VCaP (cell line): Measurements from ENCODE around the gene IFI44L.

Experiments used
- H3K27ac ChIP-seq: fragments of 450-650 bp; 2 replicates; pipeline ENCODE4 v1.5.1; 2017
- TF ChIP-seq, protein P1 (sequence below): fragments of 450-650 bp; conservative IDR thresholded peaks from 2 replicates; pipeline ENCODE4 v1.5.1; 2017; ENCODE audit warnings: mild to moderate bottlenecking, moderate library complexity

Gene IFI44L

DNA sequence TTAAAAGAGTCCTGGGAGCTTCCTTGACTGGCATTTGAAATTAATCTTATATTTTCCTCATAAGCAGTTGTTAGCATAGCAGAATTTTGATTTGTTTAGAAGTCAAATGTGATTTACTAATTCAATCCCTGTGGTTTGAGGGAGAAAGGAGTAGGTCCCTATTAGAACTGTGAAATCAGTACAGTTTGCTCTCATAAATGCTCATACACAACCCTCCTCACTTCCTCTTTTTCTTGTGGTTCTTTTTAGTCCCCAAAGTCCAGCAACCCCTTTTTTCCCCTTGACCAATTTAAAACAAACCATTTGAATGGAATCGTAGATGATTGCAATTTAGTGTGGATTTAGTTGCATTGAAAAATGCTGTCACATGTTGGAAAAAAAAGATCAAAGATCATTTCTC, 20.2 kb downstream of the IFI44L start:
- TF ChIP-seq, protein P1, sequence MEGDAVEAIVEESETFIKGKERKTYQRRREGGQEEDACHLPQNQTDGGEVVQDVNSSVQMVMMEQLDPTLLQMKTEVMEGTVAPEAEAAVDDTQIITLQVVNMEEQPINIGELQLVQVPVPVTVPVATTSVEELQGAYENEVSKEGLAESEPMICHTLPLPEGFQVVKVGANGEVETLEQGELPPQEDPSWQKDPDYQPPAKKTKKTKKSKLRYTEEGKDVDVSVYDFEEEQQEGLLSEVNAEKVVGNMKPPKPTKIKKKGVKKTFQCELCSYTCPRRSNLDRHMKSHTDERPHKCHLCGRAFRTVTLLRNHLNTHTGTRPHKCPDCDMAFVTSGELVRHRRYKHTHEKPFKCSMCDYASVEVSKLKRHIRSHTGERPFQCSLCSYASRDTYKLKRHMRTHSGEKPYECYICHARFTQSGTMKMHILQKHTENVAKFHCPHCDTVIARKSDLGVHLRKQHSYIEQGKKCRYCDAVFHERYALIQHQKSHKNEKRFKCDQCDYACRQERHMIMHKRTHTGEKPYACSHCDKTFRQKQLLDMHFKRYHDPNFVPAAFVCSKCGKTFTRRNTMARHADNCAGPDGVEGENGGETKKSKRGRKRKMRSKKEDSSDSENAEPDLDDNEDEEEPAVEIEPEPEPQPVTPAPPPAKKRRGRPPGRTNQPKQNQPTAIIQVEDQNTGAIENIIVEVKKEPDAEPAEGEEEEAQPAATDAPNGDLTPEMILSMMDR = no peak
- H3K27ac ChIP-seq = no peak overlapping the region

DNA sequence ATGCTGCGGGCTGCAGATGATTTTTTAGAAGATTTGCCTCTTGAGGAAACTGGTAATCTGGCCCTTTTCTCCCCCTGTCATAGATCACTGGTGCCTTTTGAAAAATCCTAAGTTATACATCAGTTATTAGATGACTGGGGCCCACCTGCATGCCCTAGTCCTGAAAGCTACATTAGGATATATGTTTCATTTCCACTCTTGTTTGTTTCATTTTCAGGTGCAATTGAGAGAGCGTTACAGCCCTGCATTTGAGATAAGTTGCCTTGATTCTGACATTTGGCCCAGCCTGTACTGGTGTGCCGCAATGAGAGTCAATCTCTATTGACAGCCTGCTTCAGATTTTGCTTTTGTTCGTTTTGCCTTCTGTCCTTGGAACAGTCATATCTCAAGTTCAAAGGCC, 21.3 kb downstream of the IFI44L start:
- no peak overlapping the region for H3K27ac ChIP-seq

DNA sequence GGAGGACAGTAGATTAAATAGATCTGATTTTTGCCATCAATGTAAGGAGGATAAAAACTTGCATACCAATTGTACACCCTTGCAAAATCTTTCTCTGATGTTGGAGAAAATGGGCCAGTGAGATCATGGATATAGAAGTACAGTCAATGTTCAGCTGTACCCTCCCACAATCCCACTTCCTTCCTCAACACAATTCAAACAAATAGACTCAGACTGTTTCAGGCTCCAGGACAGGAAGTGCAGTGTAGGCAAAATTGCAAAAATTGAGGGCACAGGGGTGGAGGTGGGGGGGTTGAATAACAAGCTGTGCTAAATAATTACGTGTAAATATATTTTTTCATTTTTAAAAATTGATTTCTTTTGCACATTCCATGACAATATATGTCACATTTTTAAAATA, 25.5 kb downstream of the IFI44L start:
- H3K27ac ChIP-seq = no peak overlapping the region
- TF ChIP-seq, protein P1 = no peak

More for the DNA sequence above, 21.3 kb downstream of the IFI44L start:
- TF ChIP-seq, protein P1 = no peak

DNA sequence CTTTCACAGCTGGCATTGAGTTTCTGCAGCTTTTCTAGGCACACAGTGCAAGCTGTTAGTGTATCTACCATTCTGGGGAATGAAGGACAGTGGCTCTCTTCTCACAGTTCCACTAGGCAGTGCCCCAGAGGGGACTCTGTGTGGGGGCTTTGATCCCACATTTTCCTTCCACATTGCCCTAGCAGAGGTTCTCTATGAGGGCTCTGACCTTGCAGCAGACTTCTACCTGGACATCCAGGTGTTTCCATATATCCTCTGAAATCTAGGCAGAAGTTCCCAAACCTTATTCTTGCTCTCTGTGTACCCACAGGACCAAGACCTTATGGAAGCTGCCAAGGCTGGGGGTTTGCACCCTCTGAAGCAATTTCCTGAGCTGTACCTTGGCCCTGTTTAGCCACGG, 27.0 kb downstream of the IFI44L start:
- no peak overlapping the region for H3K27ac ChIP-seq
- TF ChIP-seq, protein P1 = no peak

DNA sequence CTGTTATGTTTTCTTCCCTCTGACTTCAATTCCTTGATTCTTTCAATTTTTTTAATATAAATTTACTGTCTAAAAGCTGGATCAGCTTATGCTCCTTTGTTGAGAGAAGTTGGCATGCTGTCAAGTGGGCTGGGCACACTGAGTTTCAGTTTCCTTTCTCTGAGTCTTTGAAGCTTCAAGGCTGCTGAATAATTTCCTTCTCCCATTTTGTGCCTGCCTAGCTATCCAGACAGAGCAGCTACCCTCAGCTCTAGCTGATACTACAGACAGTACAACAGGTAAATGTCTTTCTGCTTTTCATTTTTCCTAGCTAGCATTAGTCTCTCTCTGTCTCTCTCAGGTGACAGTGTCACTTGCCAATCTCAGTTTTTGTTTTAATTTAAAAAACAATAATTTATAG, 29.4 kb downstream of the IFI44L start, which contains the start of gene IFI44:
Gene IFI44 (plus strand): TSS at position 204 of the 400 bp plus-strand sequence. CDS start 365 bp downstream, outside the sequence.
- H3K27ac ChIP-seq = peak within 1 kb of the TSS; percentile 39
- TF ChIP-seq, protein P1 = no peak

DNA sequence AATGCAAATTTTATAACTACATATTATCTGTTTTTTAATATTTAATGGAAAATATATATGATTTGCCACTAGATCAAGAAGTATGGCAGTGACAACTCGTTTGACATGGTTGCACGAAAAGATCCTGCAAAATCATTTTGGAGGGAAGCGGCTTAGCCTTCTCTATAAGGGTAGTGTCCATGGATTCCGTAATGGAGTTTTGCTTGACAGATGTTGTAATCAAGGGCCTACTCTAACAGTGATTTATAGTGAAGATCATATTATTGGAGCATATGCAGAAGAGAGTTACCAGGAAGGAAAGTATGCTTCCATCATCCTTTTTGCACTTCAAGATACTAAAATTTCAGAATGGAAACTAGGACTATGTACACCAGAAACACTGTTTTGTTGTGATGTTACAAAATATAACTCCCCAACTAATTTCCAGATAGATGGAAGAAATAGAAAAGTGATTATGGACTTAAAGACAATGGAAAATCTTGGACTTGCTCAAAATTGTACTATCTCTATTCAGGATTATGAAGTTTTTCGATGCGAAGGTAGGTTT, 29.9 kb downstream of the IFI44L start:
- TF ChIP-seq, protein P1 = no peak
- H3K27ac ChIP-seq = peak overlapping the region; percentile 39

DNA sequence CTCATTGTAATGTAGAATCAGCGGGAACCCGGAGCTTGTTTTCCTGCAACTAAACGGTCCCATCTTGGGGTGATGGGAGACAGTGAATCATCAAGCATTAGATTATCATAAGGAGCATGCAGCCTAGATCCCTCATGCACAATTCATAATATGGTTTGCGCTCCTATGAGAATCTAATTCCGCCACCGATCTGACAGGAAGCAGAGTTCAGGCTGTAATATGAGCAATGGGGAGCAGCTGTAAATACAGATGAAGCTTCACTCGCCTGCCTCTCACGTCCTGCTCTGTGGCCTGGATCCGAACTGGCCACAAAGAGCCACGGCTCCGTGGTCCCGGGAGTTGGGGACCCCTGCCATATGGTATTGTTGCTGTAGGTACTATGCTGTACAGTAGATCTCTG, 31.0 kb downstream of the IFI44L start:
- TF ChIP-seq, protein P1 = no peak
- no peak overlapping the region for H3K27ac ChIP-seq
